Stimulated activated CD8-positive, alpha-beta memory T cell treated with anti-CD3 and anti-CD28 coated beads, Interleukin-2, amount 100 ng/mL, for 48 hours (primary cell): ENCODE data around the gene RAB24.
"Not testable (repeated sequence)": the region's sequence is repeated elsewhere in the genome, so short reads cannot be mapped to it uniquely, and the experiment has no call there.

ENCODE experiments used
- DNase-seq, 2 donors: peaks; one replicate each; pipeline ENCODE4 v3.0.0-alpha.2; 2020; ENCODE audit warnings: low read depth in 2 of 2

Gene RAB24

DNA sequence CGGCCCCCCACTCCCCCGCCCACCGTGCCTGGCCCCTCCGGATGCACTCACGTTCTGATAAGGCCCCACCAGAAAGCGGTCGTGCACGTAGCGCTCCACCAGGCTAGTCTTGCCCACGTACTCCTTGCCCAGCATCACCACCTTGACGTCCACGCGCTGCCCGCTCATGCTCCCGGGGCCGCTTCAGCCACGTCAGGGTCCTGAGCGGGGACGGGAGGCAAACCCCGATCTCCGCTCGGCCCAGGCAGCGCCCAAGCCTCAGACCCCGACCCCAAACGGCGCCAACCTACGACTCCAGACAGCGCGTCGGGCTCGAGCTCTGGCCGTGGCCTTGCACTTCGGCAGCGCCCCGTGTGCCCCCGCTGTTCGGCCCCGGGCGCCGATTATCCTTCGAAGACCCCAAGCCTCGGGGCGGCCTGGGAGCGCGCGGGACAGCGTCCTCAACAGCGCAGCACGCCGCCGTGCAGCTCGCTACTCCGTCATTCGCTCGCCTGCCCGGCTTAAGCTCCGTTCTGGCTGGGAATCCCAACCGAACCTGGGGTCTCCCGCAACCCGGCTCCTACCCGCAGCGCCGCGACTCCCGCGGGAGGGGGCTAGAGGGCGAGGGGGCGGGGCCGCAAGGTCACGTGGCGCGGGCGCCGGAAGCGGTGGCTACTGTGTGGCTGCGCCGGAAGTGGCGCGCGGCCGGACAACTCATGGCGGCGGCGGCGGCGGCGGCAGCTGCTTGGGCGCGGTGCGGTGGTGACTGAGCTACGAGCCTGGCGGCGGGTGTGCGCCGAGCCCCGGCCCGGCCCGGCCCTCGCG is at the start of gene RAB24, which contains the start of gene PRELID1:
TSS of gene RAB24 (minus strand) at position 599 of the 804 bp plus-strand sequence. CDS start at position 168, 431 bp downstream.
TSS of gene PRELID1 (plus strand) at position 679 of the 804 bp plus-strand sequence. CDS start 187 bp downstream, outside the sequence.
- DNase-seq: peak; percentile 85 to 88

- DNase-seq: no peak
These were observed 49.6 kb upstream of the RAB24 start for GRCh38 chr5:177353093-177353492.

DNA sequence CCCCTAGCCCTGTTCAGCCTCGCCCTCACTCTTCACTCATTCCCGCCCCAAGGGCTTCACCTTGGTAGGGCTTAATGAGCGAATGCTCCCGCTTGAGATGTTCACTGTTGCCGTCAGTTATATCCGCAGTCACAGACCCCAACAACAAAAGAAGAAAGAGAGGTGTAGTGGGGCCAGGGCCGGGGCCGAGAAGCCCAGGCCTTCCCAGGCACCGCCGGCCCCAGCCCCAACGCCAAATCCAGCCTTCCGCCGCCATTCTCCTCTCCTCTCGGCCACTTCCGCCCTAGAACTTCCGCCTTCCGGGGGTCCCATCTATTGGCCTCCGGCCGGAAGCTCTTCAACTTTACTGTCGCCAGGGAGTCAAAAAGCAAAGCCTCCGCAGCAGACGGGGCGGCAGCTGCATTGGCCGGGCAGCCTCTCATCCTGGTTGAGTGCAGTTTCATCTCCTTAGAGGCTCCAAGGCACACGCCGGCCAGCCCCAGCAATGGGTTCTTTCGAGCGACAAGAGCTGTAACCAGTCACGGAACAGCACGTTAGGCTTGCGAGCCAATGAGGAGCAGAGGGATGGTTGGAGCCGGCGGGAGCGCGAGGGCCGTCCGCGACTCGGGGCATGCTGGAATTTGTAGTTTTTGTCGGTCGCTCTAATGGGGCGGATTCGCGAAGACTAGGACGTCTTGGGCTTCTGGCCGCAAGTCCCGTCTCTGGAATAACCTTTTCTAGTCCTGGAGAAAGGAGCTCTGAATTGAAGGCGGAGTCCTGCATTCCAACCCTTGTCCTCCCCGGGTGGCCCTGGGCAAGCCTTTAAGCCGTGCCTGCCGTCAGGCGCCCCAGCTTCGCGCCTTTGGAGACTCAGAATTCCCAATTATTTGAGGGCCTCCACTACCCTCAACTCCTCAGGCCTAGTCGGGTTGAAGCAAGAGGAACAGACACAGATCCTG is 48.1 kb upstream of the RAB24 start, which contains the start of gene LMAN2:
TSS of gene LMAN2 (minus strand) at position 277 of the 938 bp plus-strand sequence. CDS start at position 256, 21 bp downstream.
- peak; percentile 74 to 82 for DNase-seq

GRCh38 chr5:177350776-177351391 is 47.4 kb upstream of the RAB24 start:
- no peak for DNase-seq

- DNase-seq: no peak
These were observed 46.2 kb upstream of the RAB24 start for GRCh38 chr5:177349762-177350161.

- DNase-seq: no peak
These were observed 45.8 kb upstream of the RAB24 start for GRCh38 chr5:177349362-177349647.

GRCh38 chr5:177347699-177348098 is 44.2 kb upstream of the RAB24 start:
- DNase-seq: no peak

GRCh38 chr5:177346820-177347219 is 43.3 kb upstream of the RAB24 start:
- no peak for DNase-seq

- DNase-seq: no peak
These were observed 41.4 kb upstream of the RAB24 start for GRCh38 chr5:177344891-177345290.

DNA sequence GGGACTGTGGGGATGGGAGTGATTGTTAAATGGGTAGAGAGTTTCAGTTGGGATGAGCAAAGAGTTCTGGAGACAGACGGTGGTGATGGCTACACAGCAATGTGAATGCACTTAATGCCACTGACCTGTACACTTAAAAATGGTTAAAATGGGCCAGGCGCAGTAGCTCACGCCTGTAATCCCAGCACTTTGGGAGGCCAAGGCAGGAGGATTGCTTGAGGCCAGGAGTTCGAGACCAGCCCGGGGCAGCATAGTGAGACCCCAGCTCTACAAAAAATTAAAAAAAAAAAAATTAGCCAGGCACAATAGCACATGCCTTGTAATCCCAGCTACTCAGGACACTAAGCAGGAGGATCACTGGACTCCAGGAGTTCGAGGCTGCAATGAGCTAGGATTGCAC is 40.3 kb upstream of the RAB24 start:
- DNase-seq: no peak

GRCh38 chr5:177343000-177343399 is 39.5 kb upstream of the RAB24 start:
- DNase-seq: not testable (repeated sequence)

GRCh38 chr5:177339107-177339638 is 35.7 kb upstream of the RAB24 start:
- no peak for DNase-seq

- DNase-seq: no peak
These were observed 35.0 kb upstream of the RAB24 start for GRCh38 chr5:177338251-177339106.

DNA sequence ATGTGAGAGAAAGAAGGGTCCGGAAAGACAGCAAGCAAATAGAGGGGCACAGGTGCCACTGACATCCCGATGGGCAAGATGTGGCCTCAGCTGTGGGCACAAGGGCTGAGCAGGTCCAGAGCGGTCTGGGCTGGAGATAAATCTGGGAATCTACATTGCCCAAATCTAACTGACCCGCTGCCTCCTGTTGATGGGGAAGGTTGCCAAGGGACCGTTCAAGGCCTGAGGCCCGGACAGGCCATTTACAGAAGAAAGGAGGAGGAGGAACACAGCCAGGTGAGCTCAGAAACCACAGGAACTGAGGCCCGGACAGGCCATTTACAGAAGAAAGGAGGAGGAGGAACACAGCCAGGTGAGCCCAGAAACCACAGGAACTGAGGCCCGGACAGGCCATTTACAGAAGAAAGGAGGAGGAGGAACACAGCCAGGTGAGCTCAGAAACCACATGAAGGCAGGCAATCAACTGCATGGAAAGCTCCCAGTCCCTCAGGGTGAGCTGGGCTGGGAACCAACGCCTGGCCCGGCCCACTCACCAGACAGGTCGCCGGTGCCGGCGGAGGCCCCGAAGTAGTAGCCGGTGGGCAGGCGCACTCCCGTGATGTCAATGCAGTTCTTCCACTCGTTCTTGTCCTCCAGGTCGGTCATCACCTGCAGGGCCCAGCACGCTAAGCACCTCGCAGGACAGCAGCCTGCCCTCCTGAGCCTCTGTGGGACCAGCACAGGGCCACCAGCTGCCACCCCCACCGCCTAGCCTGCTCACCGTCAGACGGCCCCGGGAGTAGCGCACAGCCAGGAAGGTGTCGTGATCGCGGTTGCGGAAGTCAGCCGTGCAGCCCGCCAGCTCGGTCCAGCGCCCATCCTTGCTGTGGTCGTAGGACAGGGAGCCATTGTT is 33.3 kb upstream of the RAB24 start:
- DNase-seq: no peak

DNA sequence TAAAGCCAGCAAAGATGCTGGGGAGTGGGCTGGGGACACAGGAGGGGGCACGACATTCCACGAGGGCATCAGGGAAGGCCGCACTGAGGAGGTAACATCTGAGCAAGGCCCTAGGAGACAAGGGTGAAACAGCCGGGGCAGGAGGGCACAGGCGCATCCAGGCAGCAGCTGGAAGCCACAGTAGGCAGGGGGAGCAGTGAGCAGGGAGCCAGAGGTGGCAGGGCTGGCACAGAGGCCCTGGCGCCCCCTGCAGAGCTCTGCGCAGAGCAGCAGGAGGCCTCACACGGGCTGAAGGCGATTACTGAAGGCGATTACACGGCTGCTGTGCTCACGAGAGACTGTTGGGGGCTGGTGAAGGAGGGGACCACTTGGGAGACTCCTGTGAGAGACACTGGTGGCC is 32.6 kb upstream of the RAB24 start:
- DNase-seq: peak; percentile 21 to 29

DNA sequence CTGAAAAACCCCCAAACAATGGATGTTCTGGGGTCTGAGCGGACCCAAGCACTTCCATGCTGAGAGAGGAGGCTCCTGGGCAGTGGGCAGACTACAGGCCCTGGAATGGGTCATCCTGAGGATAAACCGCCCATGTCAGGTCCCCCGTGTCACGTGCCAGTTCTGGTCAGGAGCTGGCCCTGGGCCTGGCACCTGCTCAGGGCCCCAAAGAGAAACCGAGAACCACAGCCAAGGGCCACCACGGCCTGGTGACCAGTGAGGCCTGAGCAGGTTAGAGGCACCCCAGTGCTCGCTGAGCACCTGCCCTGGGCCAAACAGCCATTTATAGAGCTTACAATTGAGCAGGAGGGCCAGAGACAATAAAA is 32.2 kb upstream of the RAB24 start:
- no peak for DNase-seq

GRCh38 chr5:177334781-177335700 is 31.5 kb upstream of the RAB24 start:
- DNase-seq: no peak

DNA sequence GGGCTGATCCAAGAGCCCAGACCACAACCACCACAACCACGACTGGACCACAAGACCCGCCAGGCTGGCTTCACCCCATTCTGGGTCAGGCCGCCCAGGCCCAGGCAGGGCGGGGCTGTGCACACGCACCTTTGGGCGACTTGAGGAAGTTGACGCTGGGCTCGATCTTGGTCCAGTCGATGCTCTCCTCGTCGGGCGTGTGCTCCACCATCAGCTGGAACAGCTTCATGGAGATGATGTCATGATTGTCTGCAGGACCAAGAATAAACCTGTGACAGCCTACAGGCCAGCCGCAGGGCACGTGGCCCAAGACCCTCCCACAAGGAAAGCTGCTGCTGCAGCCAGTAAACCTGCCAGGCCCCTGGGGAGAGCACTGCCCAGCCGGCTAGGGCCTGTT is 30.6 kb upstream of the RAB24 start:
- no peak for DNase-seq
